GM12865 (cell line): ENCODE data around the gene GAS1.

Experiments used
- DNase-seq: peaks from one replicate; pipeline ENCODE4 v3.0.0; 2010; ENCODE audit warnings: low read depth
- H3K4me3 ChIP-seq: 2 replicates; pipeline ENCODE4 v1.5.1; 2011; ENCODE audit warnings: mild to moderate bottlenecking, low read depth, low read length, control low read depth
- CTCF ChIP-seq: IDR thresholded peaks from 2 replicates; pipeline ENCODE4 v1.5.1; 2011; ENCODE audit warnings: low read length, control low read depth, low read depth, inconsistent platforms; ENCODE audit not compliant: insufficient read depth; ENCODE audit errors: missing control alignments

GAS1 gene

DNA sequence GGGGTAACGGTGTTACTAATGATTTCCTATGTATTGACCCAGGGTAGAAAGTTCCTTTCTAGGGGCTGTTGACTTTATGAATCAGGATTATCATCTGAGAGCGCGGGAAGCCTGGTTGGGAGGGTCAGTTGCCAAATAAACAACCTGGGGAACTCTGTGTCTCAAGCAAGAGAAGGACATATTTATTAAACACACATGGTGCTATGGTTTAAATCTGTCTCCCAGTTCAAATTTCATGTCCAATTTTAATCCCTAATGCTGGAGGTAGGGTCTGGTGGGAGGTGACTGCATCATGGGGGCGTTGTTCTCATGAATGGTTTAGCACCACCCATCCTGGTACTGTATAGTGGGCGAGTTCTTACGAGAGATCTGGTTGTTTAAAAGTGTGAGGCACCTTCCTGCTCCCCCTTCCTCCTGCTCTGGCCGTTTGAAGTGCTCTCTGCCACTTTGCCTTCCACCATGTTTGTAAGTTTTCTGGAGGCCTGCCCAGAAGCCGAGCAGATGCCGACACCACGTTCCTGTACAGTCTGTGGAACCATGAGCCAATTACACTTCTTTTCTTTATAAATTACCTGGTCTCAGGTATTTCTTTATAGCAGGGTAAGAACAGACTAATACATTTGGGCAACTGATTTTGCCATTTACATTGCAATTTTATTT is 19.7 kb upstream of the GAS1 start:
- TF ChIP-seq CTCF, result no peak
- H3K4me3 ChIP-seq, result no peak overlapping the region
- DNase-seq, result no peak

DNA sequence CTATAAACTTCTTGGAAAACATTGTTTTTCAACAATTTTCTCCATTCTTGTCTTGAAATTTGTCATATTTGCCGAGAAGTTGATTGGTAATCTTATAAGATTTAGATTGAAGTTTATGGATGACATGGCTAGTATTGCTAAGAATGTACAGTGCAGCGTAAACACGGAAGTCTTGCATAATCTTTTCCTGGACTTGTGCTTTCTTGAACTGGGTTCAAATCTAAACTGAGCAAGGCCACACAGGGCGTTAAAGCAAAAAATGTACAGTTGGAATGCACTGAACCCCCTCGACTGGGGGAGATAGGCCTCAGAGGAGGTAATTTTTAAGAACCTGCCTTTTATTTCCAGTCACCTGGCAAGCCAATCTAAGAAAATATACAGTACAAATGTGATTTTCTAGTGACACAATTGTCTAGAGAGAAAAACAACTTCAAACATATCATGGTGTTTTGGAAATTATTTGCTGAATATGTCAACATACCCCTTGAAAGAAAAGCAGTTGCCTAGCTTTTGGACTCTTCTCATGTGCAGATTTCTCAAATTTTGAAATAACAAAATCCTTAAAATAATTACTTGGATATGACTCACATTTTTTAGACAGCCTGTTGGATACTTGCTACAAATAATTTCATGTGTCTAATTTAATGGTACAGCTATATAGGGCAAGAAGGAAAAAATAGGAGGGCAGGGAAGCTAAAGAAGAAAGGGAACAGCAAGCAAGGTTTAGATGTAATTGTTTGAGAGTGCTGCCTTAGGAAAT is 18.5 kb upstream of the GAS1 start:
- no peak for DNase-seq
- no peak overlapping the region for H3K4me3 ChIP-seq
- no peak for TF ChIP-seq CTCF

GRCh38 chr9:86962692-86963091 is 15.4 kb upstream of the GAS1 start:
- no peak for TF ChIP-seq CTCF
- no peak overlapping the region for H3K4me3 ChIP-seq
- DNase-seq, result no peak

- H3K4me3 ChIP-seq, result no peak overlapping the region
- DNase-seq, result no peak
- TF ChIP-seq CTCF, result no peak
These were observed 13.6 kb upstream of the GAS1 start for GRCh38 chr9:86960938-86961337.

GRCh38 chr9:86958203-86958602 is 10.9 kb upstream of the GAS1 start:
- no peak overlapping the region for H3K4me3 ChIP-seq
- no peak for TF ChIP-seq CTCF
- DNase-seq, result no peak

DNA sequence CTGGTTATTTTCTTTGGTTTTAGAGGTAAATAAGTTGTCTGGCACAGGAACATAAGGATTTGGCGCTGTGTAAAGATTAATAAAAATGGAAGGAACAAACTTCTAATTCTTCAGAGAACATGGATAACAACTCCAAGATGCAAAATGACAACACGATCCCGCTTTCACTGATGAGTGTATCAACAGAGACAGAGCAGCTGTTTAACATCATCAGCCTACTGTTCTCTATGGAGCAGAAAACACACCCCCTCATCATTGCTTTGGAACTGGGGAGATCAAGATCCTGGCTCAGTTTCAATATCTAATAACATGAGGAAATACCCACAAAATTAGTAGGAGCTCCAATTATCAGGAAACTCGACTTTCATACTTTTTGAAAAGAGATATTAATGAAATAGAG is 8.3 kb upstream of the GAS1 start:
- no peak for DNase-seq
- no peak overlapping the region for H3K4me3 ChIP-seq

More for the DNA sequence above, 8.3 kb upstream of the GAS1 start:
- TF ChIP-seq CTCF, result no peak
